GM21447 (cell line): ENCODE data around the gene CFAP46.

Source experiments
- ATAC-seq: cut with Tn5 transposase; IDR thresholded peaks from one replicate; pipeline ENCODE4 v1.9.1; 2021; ENCODE audit not compliant: unreplicated experiment

The CFAP46 gene

GRCh38 chr10:132882069-132882951 lies 60.1 kb downstream of the CFAP46 start:
- ATAC-seq, result no peak

- no peak for ATAC-seq
Observed at GRCh38 chr10:132881186-132881920, 61.0 kb downstream of the CFAP46 start.

- no peak for ATAC-seq
Observed at GRCh38 chr10:132880128-132880981, 62.0 kb downstream of the CFAP46 start.

- no peak for ATAC-seq
Observed at GRCh38 chr10:132879408-132880127, 62.8 kb downstream of the CFAP46 start.

- ATAC-seq, result no peak
Observed at GRCh38 chr10:132878730-132879407, 63.5 kb downstream of the CFAP46 start.

- no peak for ATAC-seq
Observed at GRCh38 chr10:132878091-132878729, 64.2 kb downstream of the CFAP46 start.

- no peak for ATAC-seq
Observed at GRCh38 chr10:132877473-132877872, 64.9 kb downstream of the CFAP46 start.

GRCh38 chr10:132876993-132877431 lies 65.4 kb downstream of the CFAP46 start:
- ATAC-seq, result no peak

- no peak for ATAC-seq
Observed at GRCh38 chr10:132876131-132876860, 66.1 kb downstream of the CFAP46 start.

GRCh38 chr10:132875435-132875834 lies 66.9 kb downstream of the CFAP46 start:
- no peak for ATAC-seq

GRCh38 chr10:132873395-132873794 lies 69.0 kb downstream of the CFAP46 start:
- no peak for ATAC-seq

- no peak for ATAC-seq
Observed at GRCh38 chr10:132872658-132873057, 69.7 kb downstream of the CFAP46 start.

- ATAC-seq, result no peak
Observed at GRCh38 chr10:132870426-132870825, 71.9 kb downstream of the CFAP46 start.

GRCh38 chr10:132869621-132870020 lies 72.7 kb downstream of the CFAP46 start:
- no peak for ATAC-seq

GRCh38 chr10:132868995-132869394 lies 73.4 kb downstream of the CFAP46 start:
- no peak for ATAC-seq

- no peak for ATAC-seq
Observed at GRCh38 chr10:132867801-132868644, 74.3 kb downstream of the CFAP46 start.

GRCh38 chr10:132866601-132867381 lies 75.6 kb downstream of the CFAP46 start:
- no peak for ATAC-seq
